ENCODE data around the gene NPAS3.

NPAS3 gene

DNA sequence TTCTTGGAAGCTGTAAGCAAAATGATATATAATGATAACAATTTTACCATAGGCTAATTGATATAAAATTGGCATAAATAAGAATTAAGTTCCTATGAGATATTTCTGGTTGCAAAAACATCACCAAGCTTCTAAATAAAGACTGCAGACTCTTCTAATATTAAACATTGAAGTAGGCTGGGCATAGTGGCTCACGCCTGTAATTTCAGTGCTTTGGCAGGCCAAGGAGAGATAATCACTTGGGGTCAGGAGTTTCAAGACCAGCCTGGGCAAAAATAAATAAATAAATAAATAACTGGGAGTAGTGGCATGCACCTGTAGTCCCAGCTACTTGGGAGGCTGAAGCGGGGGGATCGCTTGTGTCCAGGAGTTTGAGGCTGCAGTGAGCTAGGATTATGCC, 71.8 kb downstream of the NPAS3 start:
- no peak for DNase-seq (ENCODE audit: low read depth in 2 of 2, low spot score in 1 of 2)

DNA sequence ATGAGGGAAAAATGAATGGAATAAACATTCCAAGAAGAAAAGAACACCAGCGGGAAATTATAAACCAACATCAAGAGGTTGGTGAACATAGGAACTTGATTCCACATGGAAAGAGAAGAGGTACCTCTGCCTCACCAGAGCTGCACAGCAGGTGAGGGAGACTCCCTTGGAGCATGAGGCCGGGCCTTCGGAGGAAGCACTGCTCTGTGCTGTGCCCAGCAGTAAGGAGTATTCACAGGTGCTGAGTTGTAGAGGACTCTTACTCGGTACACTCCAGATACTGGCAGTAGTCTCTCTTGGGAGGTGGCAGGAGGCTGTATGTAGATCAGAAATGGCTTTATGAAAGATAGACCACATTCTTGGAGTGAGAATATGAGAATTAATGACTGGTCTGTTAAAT, 76.0 kb downstream of the NPAS3 start:
- DNase-seq (ENCODE audit: low read depth in 2 of 2, low spot score in 1 of 2): no peak

DNA sequence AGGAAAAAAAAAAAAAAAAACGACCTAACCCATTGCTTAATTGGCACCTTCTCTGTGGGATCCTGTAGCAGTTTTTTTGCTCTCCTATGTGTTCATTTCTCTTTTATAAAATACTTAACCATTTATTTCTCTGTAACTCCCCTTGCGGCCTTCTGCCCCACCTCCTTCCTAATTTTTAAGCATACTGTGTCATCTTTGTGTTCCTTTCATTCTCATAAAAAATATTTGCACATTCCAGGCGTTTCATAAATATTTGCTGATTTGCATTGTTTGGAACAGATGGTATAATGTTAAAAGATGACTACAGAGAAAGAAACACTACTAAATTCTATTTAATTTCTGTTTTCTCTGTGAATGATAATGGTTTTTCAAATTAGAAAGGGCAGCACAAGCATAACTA, 77.9 kb downstream of the NPAS3 start:
- no peak for DNase-seq (ENCODE audit: low read depth in 2 of 2, low spot score in 1 of 2)

DNA sequence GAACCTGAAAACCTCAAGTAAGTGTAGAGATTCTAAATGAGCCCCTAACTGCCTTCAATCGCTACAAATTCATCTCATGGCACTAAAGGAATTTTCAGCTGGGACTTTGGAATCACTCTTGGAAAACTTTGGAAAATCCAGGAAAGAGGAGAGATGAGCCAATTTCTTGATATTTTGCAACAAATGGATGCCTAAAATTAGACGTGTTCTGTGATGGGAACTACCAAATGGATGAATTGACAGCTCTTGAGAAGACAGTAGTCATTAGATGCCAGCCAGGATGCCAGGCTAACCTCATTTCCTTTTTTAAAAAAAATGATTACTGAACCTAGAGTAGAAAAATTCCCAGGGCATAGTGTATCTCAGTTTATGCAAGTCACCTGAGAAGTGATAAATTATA, 78.3 kb downstream of the NPAS3 start:
- DNase-seq (ENCODE audit: low read depth in 2 of 2, low spot score in 1 of 2): no peak

DNA sequence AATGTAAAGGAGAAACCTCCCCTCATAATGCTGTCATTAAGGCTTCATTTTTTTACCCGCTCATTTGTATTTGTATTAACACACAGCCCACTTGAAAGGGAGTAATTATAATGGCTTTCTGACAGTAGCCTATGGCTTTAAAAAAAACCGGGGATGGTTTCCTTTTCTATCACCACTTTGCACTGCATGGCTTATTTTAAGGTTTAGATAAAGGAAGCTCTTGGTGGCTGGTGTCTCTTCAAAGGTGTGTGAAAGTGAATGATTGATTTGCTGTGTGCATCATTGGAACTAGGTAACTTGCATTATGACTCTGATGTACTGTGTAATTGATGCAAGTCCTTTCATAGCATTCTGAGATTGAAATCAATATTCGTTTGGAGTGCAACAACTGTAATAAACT, 80.7 kb downstream of the NPAS3 start:
- DNase-seq (ENCODE audit: low read depth in 2 of 2, low spot score in 1 of 2): no peak

DNA sequence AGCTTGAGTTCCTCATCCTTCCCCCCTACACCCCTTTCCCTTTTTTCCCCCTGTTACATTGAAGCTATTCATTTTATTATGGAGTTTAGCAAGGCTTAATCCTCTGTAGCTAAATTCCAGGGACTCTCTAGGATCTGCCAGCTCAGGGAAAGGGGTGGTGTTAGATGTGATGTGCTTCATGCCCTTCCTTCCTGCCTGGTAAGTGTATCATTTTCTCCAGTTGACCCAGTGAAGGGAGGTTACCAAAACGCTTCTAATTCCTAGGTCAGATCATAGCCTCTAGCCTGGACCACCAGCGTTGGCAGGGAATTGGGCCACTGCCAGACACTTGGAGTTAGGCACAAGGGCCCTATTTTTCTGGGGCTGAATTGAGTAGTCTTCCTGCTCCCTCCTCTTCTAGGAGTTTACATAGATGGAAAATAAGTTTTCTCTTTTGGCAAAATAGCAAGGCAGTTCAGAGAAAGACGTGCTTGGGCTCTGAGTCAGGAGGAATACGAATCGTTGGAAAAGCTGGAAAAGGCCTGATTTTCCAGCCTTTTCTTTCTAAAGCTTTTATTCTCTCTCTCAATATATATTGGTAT, 88.3 kb downstream of the NPAS3 start:
- no peak for DNase-seq (ENCODE audit: low read depth in 2 of 2, low spot score in 1 of 2)

DNA sequence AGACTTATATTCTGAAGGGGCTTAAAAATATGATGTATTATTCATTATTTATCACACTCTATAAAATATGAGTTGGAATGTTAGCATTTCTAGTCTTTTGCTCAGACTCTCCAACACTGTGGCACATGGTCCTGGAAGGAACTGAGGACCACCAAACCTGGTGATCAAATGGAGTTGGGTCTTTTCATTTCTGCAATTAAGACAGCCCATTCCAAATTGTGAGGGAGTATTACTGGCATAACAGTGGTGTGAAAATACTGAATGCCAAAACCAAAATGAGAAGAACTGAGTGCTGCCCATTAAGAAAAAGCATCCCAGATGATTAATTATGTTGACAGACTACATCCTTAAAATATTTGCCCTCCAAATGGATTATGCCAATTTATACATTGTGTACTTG, 90.8 kb downstream of the NPAS3 start:
- no peak for DNase-seq (ENCODE audit: low read depth in 2 of 2, low spot score in 1 of 2)

DNA sequence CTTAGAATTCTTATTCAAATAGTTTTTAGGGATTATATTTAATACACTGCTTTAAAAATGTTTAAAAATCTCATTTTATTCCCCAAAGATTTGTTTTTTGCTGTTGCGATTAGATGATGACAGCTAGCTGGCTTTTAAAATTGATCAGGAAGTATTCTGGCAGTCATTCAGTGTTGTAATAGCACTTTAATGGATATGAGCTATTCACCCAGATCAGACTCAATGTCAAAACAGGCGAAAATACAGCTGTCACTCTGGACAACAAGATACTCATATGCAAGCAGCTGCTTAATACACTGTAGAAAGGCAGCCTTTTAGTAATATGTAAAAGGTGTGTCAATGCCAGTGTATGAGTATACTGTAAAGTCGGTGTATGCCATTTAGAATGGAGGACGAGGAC, 91.7 kb downstream of the NPAS3 start:
- DNase-seq (ENCODE audit: low read depth in 2 of 2, low spot score in 1 of 2): no peak

DNA sequence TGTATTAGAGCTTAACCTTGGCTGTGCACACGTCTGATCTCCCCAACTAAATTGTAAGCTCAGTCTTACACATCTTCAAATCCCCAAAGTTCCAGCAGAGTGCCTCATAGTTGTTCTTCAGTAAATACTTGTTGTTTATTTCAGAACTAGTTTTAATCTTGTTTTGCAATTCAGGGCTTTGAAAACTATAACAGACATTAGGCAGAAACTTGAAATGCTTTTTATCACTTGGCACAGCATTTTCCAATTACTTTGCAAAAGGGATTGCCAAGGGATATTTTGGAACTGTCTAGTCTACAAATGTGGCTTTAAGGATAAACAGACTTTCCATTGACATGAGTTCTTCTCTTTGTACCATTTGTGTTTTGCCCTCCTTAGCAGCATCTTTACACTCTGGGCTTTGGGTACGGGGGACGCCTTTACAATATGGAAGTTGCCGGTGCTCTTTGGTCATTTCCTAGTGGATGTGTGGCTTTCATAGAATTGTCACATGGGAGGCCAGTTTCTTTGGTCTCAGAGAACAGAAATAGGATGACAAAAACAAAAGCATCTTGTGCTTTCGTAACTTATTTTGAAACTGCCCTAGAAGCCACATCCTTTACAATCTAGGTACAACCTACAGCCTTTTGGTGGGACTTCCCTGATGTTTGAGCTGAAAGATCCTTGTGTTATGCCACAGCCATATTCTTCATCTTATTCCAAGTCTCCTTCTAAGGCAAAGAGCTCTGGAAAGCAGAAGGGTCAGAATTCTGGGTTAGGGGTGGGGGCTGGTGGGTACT, 96.9 kb downstream of the NPAS3 start:
- DNase-seq (ENCODE audit: low read depth in 2 of 2, low spot score in 1 of 2): no peak

DNA sequence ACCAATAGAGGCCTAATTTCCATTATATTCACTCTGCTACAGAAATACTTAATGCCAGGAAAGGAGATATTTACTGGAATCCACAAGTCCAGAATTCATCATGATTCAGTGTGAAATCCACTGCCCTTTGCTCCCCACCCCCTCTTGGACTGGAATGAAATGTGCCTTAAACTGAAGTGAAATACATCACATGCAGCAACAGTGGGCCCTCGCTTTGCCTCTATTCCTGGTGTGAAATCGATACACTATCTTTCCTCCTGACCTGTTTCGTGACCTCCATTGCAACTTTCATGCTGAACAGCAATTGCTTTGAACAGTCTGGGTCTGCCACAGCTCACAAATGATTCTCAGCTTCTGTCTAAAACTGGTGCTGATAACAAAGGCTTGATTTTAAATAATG, 100.6 kb downstream of the NPAS3 start:
- no peak for DNase-seq (ENCODE audit: low read depth in 2 of 2, low spot score in 1 of 2)

DNA sequence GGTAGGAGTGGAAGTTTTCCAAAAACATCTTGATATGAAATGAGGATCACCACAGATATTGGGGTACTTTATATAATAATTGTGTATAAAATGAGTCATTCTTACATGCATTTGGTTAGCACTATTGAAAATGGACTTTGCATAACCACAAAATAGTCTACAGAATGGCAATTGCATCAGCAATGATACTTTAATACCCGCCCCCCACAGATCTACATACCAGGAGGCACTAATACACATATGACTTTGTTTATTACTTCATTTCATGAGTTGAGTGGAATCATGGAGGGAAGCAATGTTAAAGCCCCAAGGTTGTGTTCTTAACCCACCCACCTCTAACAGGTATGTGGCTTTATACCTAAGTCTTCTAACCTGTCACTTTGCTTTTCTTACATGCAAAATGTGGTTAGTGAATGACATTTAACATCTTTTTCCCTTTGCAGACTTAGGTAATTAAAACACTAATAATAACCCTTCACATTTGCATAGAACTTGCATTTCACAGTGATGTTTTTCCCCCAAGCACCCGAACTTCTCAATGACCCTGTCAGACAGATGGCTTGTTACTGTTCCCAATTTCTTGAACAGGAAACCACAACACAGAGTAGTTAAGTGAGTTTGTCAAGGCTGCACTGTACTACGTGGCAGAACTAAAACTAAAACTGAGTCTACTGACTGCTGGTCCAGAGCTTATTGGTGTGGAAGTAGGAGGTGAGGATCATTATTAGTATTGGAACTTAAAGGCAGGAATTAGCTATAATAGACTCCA, 101.9 kb downstream of the NPAS3 start:
- no peak for DNase-seq (ENCODE audit: low read depth in 2 of 2, low spot score in 1 of 2)

DNA sequence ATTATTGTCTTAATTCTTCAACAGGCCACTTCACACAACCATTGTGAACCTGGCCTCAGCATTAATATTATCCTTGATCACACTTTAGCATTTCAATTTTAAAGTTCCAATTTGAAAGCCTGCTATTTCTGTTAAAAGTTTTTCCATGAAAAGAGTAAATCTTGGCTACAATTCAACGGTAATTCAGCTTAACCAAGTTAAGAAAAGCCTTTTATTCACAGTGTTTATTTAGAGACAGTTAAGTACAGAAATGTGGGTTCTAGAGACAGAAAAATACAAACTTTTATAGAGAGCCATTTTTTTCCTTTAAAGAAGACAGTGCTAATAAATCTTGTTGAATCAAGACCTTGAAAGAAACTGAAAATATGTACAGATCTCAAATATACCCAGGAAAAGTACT, 103.9 kb downstream of the NPAS3 start:
- no peak for DNase-seq (ENCODE audit: low read depth in 2 of 2, low spot score in 1 of 2)

DNA sequence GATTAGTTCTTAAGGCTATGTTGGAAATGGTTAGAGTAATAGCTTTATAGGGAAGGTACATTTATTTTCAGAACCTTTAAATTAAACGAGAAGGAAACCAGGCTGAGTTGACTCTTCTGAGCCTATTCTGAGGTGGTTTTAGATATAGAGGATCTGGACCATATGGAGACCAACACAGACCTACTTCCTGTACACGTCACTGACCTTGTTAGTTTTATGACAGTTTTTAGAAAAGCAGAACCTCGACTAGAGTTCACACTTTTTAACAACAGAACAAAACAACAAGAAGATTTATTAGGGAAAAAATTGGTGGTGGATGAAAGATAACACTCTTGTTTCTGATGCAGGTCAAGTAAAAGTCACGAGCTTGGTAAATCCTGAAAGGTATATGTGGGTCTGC, 107.1 kb downstream of the NPAS3 start:
- DNase-seq (ENCODE audit: low read depth in 2 of 2, low spot score in 1 of 2): no peak

DNA sequence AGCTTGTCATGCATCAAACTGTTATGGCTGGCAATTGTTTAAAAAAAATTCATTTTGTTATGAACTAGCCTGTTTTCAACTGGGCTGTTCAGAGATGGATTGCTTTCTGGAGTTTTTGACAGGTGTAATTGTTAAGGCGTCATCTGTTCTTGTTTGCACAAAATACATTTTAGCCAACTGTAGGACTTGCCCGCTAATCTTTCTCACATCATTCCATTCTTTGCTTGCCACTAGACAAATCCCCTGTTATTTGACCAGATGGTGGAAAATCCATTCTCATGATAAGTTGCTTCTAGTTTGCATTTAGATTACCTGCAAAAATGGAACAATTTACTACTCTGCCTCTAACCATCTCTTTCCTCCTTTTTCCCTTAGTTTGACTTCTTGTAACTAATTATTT, 114.3 kb downstream of the NPAS3 start:
- DNase-seq (ENCODE audit: low read depth in 2 of 2, low spot score in 1 of 2): no peak

DNA sequence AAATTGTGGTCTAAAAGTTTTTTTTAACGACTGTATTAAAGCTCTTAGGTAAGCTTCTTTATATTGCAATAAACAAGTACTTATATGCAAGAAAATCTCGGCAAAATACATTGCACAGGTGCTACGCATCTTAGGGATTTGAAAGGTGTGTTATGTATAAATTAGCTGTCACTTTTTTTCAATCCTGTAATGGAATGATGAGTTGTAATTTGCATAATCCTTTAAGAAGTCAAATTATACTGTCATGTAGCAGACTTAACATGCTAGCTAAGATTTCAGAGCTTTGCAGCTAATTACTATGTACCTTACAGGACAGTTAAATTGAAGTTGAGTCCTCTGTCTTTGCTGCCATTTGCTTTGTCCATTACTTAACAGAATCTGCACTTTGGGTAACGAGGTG, 117.5 kb downstream of the NPAS3 start:
- no peak for DNase-seq (ENCODE audit: low read depth in 2 of 2, low spot score in 1 of 2)

DNA sequence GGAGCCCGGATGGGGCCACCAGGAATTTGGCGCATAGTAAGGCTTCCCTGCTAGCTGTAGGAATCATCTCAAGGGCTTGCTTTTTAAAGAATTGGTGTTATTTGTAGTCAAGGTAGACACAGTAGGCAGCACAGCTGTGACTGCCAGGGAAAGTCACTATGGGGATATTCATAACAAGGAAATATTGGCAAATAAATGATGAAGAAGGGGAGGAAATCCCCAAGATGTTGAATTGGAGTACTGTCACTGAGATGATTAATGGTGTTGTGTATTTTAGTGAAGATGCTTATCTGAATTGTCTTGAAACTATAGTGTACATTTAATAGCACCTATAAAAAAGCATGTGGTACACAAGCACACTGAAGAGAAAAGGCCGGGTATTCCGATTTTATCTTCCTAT, 118.9 kb downstream of the NPAS3 start:
- no peak for DNase-seq (ENCODE audit: low read depth in 2 of 2, low spot score in 1 of 2)

DNA sequence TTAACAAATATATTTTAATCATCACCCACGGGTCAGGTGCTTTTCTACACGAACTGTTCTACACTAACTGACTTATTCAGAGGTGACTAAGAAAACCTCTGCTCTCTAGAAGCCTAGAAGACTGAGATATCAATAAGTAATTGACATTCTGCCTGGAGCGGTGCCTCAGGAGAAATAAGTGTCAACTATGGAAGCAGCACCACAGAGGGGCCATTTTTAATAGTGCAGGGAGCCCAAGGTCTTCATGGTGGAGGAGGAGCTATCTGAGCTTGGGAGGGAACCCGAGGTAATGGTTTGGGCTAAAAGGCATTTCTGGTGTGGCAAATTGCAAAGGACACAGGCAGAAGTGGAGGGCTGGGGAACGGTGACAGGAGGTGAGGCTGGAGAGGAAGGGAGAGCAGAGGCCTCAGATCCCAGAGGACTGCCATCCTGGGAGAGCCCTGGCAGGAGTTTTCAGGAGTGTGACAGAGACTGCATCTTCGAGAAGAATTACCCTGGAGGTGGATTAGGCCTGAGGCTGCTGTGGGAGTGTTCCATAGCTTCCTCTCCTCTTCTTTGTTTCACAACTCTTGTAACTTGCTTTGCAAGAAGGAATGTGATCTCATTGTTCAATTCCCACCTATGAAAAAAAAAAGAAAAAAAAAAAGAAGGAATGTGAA, 123.1 kb downstream of the NPAS3 start:
- DNase-seq (ENCODE audit: low read depth in 2 of 2, low spot score in 1 of 2): no peak

DNA sequence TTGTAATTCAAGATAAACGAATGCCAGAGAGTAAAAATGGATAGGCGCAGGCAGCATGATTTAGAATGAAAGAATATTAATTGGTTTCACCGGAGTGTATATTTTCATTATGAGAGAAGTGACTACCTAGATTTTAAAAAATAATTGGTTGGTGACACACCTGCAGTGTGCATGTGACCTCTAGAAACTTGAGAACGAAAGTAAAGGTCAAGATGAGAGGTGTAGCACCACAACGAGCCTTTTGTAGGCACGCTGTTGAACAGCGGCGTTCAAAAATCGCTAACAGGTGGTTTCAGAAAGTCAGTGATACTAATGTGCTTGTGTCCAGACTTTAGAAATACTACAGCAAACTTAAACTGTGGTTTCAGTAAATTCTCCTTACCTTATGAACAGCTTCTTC, 123.8 kb downstream of the NPAS3 start:
- DNase-seq (ENCODE audit: low read depth in 2 of 2, low spot score in 1 of 2): no peak

DNA sequence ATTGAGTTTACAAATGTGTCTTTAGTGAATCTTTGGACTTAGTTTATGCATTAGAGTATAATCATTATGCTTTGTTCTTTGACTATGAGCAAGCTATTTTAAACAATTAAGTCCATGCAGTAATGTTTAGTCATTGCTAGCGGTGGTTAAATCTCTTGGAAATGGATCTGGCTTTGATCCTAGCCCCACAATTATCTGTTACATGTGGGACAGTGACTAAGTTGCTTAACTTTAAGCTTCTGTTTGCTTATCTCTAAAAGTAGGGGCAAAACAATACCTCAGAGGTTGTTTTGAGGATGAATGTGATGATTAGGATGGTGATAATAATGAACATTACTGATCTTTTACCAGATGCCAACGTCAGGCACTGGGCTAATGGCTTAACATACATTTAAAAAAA, 124.2 kb downstream of the NPAS3 start:
- DNase-seq (ENCODE audit: low read depth in 2 of 2, low spot score in 1 of 2): no peak

DNA sequence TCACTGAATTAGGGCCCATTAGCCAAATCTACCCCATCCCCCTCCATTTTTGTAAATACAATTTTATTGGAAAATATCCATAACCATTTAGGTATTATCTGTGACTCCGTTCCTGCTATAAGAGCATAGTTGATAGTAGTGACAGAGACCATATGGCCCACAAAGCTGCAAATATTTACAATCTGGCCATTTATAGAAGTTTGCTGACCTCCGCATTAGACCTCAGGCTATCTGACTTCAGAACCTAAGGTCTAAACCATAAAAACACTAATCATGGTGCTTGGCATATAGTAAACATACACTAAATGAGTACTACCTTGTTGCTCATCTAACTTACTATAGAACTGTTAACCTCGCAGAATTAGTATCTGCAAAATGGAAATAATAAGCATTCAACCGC, 124.8 kb downstream of the NPAS3 start:
- no peak for DNase-seq (ENCODE audit: low read depth in 2 of 2, low spot score in 1 of 2)

DNA sequence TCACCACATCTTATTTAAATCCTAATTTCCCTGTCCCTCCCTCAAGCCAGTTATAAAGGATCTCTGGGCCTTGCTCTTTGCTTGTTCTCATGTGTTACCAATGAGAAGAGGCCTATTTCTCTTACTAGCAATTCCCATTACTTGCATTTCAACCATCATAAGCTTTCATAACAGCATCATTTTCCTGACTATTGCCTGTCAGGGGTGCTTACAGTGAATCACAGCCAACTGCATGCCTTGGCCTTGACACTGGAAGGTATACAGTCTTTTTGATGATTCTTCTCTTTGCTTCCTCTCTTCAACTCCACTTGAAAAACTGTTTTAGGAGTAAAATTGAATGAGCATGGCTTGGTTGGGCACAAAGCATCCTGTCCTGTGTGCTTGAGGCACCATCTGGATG, 127.0 kb downstream of the NPAS3 start:
- no peak for DNase-seq (ENCODE audit: low read depth in 2 of 2, low spot score in 1 of 2)

DNA sequence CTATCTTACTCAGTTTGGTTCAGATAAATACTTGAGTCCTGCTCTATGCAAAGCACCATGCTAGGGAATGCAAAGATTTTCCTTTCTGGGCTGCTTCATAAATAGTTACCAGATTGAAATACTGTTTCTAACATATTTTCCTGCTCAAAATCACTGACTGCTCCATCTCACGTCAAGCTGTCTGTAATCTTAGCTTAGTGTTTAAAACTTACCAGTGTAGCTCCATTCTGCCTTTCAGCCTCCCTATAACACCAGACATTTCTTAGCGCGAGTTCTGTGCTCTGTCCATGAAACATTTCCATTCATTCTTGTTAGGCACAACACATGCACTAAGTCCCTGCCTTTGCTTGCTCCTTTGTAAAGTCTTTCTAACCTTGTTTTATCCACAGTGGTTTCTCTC, 129.4 kb downstream of the NPAS3 start:
- DNase-seq (ENCODE audit: low read depth in 2 of 2, low spot score in 1 of 2): no peak
